ENCODE data around the gene DACH1. TPM values are rescaled to one million over a fixed set of nuclear protein-coding genes. Genes with fewer than 3 reads are reported as not detected.

Gene DACH1
- total RNA-seq, 1 donor, result 0.09 TPM

- no peak overlapping the region for H3K4me3 ChIP-seq (ENCODE audit: low read depth, low read length)
- no peak for TF ChIP-seq CTCF (IDR thresholded peaks at IDR 0.05; ENCODE audit: insufficient read depth, low read length)
- no peak for DNase-seq (ENCODE audit: low read depth)
These were observed 139.3 kb downstream of the DACH1 start for GRCh38 chr13:71727662-71728061.

DNA sequence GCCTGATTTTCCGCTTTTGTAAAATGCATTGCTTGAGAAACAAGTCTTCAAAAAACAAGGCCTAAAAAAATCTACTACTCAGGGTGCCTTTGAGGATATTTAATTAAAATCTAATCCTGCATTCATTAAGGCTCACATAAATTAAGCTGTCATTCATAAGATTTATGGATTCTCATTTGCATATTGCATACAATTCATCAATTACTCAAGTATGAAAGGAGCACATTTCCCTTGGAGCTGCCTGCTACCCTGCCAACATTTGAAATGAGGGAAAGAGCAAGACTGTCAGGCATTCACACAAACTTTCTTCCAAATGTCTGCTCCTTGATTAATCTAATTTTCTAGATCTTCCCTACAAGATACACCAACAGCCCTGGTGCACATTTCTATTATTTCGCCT, 140.0 kb downstream of the DACH1 start:
- no peak for TF ChIP-seq CTCF (IDR thresholded peaks at IDR 0.05; ENCODE audit: insufficient read depth, low read length)
- no peak overlapping the region for H3K4me3 ChIP-seq (ENCODE audit: low read depth, low read length)
- no peak for DNase-seq (ENCODE audit: low read depth)

- DNase-seq (ENCODE audit: low read depth), result no peak
- TF ChIP-seq CTCF (IDR thresholded peaks at IDR 0.05; ENCODE audit: insufficient read depth, low read length), result no peak
- H3K4me3 ChIP-seq (ENCODE audit: low read depth, low read length), result no peak overlapping the region
These were observed 144.8 kb downstream of the DACH1 start for GRCh38 chr13:71722206-71722605.

DNA sequence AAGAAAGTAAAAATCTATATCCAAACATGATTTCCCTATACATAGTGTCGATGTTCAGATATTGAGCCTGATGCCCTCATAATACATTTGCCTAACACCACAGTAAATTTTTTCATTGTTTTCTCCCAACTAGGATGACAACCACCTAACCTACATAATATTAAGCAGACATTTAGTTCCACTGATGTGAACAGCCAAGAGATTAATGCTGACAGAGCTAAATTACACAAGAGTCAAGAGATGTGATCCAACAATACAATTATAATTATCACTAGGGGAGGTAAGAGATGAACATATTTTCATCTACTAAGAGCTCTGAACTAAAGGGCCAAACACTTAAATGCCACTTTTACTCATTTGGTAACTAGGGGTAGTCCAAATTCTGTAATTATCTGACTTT, 145.9 kb downstream of the DACH1 start:
- no peak overlapping the region for H3K4me3 ChIP-seq (ENCODE audit: low read depth, low read length)
- DNase-seq (ENCODE audit: low read depth), result no peak
- TF ChIP-seq CTCF (IDR thresholded peaks at IDR 0.05; ENCODE audit: insufficient read depth, low read length), result no peak

- no peak for DNase-seq (ENCODE audit: low read depth)
- no peak overlapping the region for H3K4me3 ChIP-seq (ENCODE audit: low read depth, low read length)
- TF ChIP-seq CTCF (IDR thresholded peaks at IDR 0.05; ENCODE audit: insufficient read depth, low read length), result no peak
These were observed 148.1 kb downstream of the DACH1 start for GRCh38 chr13:71718931-71719330.

- H3K4me3 ChIP-seq (ENCODE audit: low read depth, low read length), result no peak overlapping the region
- TF ChIP-seq CTCF (IDR thresholded peaks at IDR 0.05; ENCODE audit: insufficient read depth, low read length), result no peak
- DNase-seq (ENCODE audit: low read depth), result no peak
These were observed 152.1 kb downstream of the DACH1 start for GRCh38 chr13:71714802-71715375.
